Heart right ventricle (tissue), 16 donors: Measurements from ENCODE around the gene ELMO1. TPM values are rescaled to one million over a fixed set of nuclear protein-coding genes. Genes with fewer than 3 reads are reported as not detected.

Experiments
- ATAC-seq, 8 donors: fragments of 200-7000 bp; cut with Tn5 transposase; one replicate each; pipeline ENCODE4 v1.9.1; 2020; ENCODE audit warnings: mild to moderate bottlenecking in 8 of 8, moderate library complexity in 8 of 8, moderate number of reproducible peaks in 1 of 8
- DNase-seq, 2 donors: peaks; one replicate each; pipeline ENCODE4 v3.0.0-alpha.2; 2020
- H3K27ac ChIP-seq, 10 donors: fragments of 200-600 bp; sonication (generic) in 2 of 10; one replicate each; pipeline versions ENCODE4 v1.5.0 to v1.8.0; 2020 to 2022; ENCODE audit warnings: mild to moderate bottlenecking in 3 of 10
- H3K27me3 ChIP-seq, 7 donors: fragments of 200-600 bp; one replicate each; pipeline ENCODE4 v1.8.0; 2021 to 2022; ENCODE audit warnings: mild to moderate bottlenecking in 2 of 7
- H3K36me3 ChIP-seq, 9 donors: fragments of 200-600 bp; sonication (generic) in 1 of 9; one replicate each; pipeline versions ENCODE4 v1.5.0 to v1.8.0; 2020 to 2022; ENCODE audit warnings: mild to moderate bottlenecking in 2 of 9
- H3K4me1 ChIP-seq, 9 donors: fragments of 200-600 bp; sonication (generic) in 1 of 9; one replicate each; pipeline versions ENCODE4 v1.5.0 to v1.8.0; 2020 to 2022; ENCODE audit warnings: mild to moderate bottlenecking in 4 of 9
- H3K4me3 ChIP-seq, 10 donors: fragments of 200-600 bp; sonication (generic) in 2 of 10; one replicate each; pipeline versions ENCODE4 v1.5.0 to v1.8.0; 2020 to 2022; ENCODE audit warnings: mild to moderate bottlenecking in 7 of 10, moderate library complexity in 2 of 10
- H3K9me3 ChIP-seq, 11 donors: fragments of 200-600 bp in 10 of 11; sonication (generic) in 2 of 11; one replicate each; pipeline versions ENCODE4 v1.5.0 to v1.8.0; 2013 to 2022; ENCODE audit warnings: mild to moderate bottlenecking in 2 of 11, control low read depth in 1 of 11, moderate library complexity in 1 of 11
- CTCF ChIP-seq, 9 donors: fragments of 200-600 bp; sonication (generic) in 2 of 9; IDR thresholded peaks; one replicate each; pipeline versions ENCODE4 v1.5.0 to v1.8.0; 2021 to 2022; ENCODE audit warnings: antibody characterized with exemption in 9 of 9, mild to moderate bottlenecking in 5 of 9, moderate library complexity in 1 of 9
- WGBS, 2 donors: extraction: QIAGEN DNeasy Blood & Tissue Kit; methylation state at CpG; one replicate each; pipeline ENCODE4 v1.1.7; 2013; ENCODE audit warnings: inconsistent platforms in 1 of 2; 5-methylcytosine and 5-hydroxymethylcytosine counted together
- intact Hi-C, 10 donors: fragments of 100-400 bp; cut with DNase I; formaldehyde crosslinking; loops; one replicate each; pipeline versions ENCODE4 v1.11.1 to v1.14.2; 2022
- polyA plus RNA-seq, 2 donors: library from polyadenylated mRNA; stranded (reverse); fragments of 200-250 nt; gene quantifications; one replicate each; pipeline ENCODE4 v1.2.3, GENCODE V29; 2013
- total RNA-seq, 10 donors: library from RNA; stranded (reverse); fragmentation: NEBNext Ultra II Directional in 3 of 10; extraction: Animal tissue kit (Norgen Biotek cat#: 25700) in 3 of 10; gene quantifications; one replicate each; pipeline versions ENCODE4 v1.2.1 to v1.2.4, GENCODE V29; 2021 to 2023
- donor health status: Arrhythmogenic right ventricular cardiomyopathy.
- donor health status: ischemic (EF 13 %, LVEDD 7.1; RV severe dilation, severe dysfunction).
- donor health status: healthy with polysubstance abuse.
- donor health status: DM: no; HTN: yes; CAD: no.
- donor health status: DM: no; HTN: no; CAD: no.
- donor health status: ischemic (EF 25% LVEDD 6.9; RV normal size, moderate dysfunction).
- donor health status: ischemic (EF 25% LVEDD 5.7; RV mildly dilated, moderate dysfunction).
- donor health status: healthy.
- donor health status: DM: yes; HTN: yes; CAD: no.
- donor health status: Ischemic cardiomyopathy.
- donor health status: ischemic (EF 35%, LVEDD 5.7; RV mildly dilated, moderate dysfunction).
- donor health status: nonischemic (EF 11% LVEDD 7.7; RV severe dilation, severe dysfunction).
- donor health status: DM: yes; HTN: yes; CAD: no.
- donor health status: PGD.
- donor health status: ischemic (EF 29% LVEDD 5.4; RV normal size, mild dysfunction).
- donor health status: nonischemic (EF 23%, LVEDD 6.1; RV moderate dilation, normal function).

ELMO1 gene
- total and polyA plus RNA-seq, 12 donors, result 8.5 to 18.0 (median 13.9) TPM

GRCh38 chr7:37439653-37440026 is 9.0 kb downstream of the ELMO1 start:
- DNase-seq (no peak), ATAC-seq (no peak)
- peaks cover 2 to 83% (median 52%) of the 10 kb centered on the region in 9 donors for H3K4me1 ChIP-seq
- H3K36me3 ChIP-seq, result peaks cover 0 to 4% (median 0%) of the 10 kb centered on the region in 9 donors
- whole genome bisulfite sequencing, 2 donors, result 71 to 84% methylated on average over 1 of the region's 1 CpG
- peak overlapping the region in 9 of 10 donors; percentile 72 to 93 (median 79) for H3K27ac ChIP-seq
- H3K9me3 ChIP-seq, result no peaks in the 10 kb centered on the region
- TF ChIP-seq CTCF (IDR thresholded peaks at IDR 0.05), result no peak
- intact Hi-C loops, result loop anchor here in 6 of 10 donors (2.0 to 10.0 kb wide), 7 partner anchors 32 to 225 kb away; no protein-coding TSS in a partner anchor
- no peak overlapping the region for H3K4me3 ChIP-seq
- no peaks in the 10 kb centered on the region for H3K27me3 ChIP-seq

- ATAC-seq (no peak), DNase-seq (no peak)
- Histone ChIP-seq H3K4me1 (peaks cover 2 to 86% (median 52%) of the 10 kb centered on the region in 9 donors), H3K4me3 (no peak overlapping the region), H3K27me3 (no peaks in the 10 kb centered on the region), H3K9me3 (no peaks in the 10 kb centered on the region), H3K36me3 (no peaks in the 10 kb centered on the region), H3K27ac (peak overlapping the region in 8 of 10 donors; percentile 72 to 93 (median 82))
- 85 to 88% methylated on average over 4 of the region's 4 CpGs for WGBS, 2 donors
- intact Hi-C loops, result no loop called here
- no peak for TF ChIP-seq CTCF (IDR thresholded peaks at IDR 0.05)
Observed at GRCh38 chr7:37438906-37439652, 9.6 kb downstream of the ELMO1 start.

- DNase-seq (no peak), ATAC-seq (no peak)
- Histone ChIP-seq H3K36me3 (no peaks in the 10 kb centered on the region), H3K27ac (no peak overlapping the region), H3K27me3 (no peaks in the 10 kb centered on the region), H3K9me3 (no peaks in the 10 kb centered on the region), H3K4me1 (peaks cover 4 to 76% (median 21%) of the 10 kb centered on the region in 9 donors), H3K4me3 (no peak overlapping the region)
- intact Hi-C loops, result no loop called here
- WGBS, 2 donors, result 90 to 95% methylated on average over 6 of the region's 6 CpGs
- TF ChIP-seq CTCF (IDR thresholded peaks at IDR 0.05), result no peak
Observed at GRCh38 chr7:37435156-37435855, 13.4 kb downstream of the ELMO1 start.

- no peak overlapping the region for H3K4me3 ChIP-seq
- intact Hi-C loops, result no loop called here
- no peak overlapping the region for H3K27ac ChIP-seq
- ATAC-seq (peak in 1 of 8 donors; percentile 24), DNase-seq (no peak)
- no peak for TF ChIP-seq CTCF (IDR thresholded peaks at IDR 0.05)
- no peaks in the 10 kb centered on the region for H3K36me3 ChIP-seq
- WGBS, 2 donors, result 68 to 77% methylated on average over 3 of the region's 3 CpGs
- H3K4me1 ChIP-seq, result peaks cover 4 to 76% (median 21%) of the 10 kb centered on the region in 9 donors
- H3K27me3 ChIP-seq, result no peaks in the 10 kb centered on the region
- H3K9me3 ChIP-seq, result no peaks in the 10 kb centered on the region
Observed at GRCh38 chr7:37434529-37434928, 14.1 kb downstream of the ELMO1 start.
